Small intestine (tissue), 7 donors: Measurements from ENCODE around the gene C14orf132. TPM values are rescaled to one million over a fixed set of nuclear protein-coding genes. Genes with fewer than 3 reads are reported as not detected.

Experiments used
- DNase-seq, 2 donors: peaks; one replicate each; pipeline versions ENCODE4 v3.0.0 to v3.0.0-alpha.2; 2013
- FAIRE-seq: peaks from 2 replicates; lab custom pipeline; 2012; peaks lifted over from hg19 to GRCh38; lab: Jason Lieb, UNC
- H3K27ac ChIP-seq, 3 donors: one replicate each; pipeline ENCODE4 v1.5.1; 2013; ENCODE audit warnings: low read length in 2 of 3, mild to moderate bottlenecking in 2 of 3, control low read depth in 1 of 3, inconsistent platforms in 1 of 3, low read depth in 1 of 3, moderate library complexity in 1 of 3
- H3K27me3 ChIP-seq, 3 donors: one replicate each; pipeline ENCODE4 v1.6.1; 2013; ENCODE audit warnings: low read length in 3 of 3, inconsistent platforms in 1 of 3; ENCODE audit not compliant: control insufficient read depth in 3 of 3, insufficient read depth in 3 of 3
- H3K36me3 ChIP-seq, 3 donors: one replicate each; pipeline ENCODE4 v1.6.1; 2013; ENCODE audit warnings: low read length in 3 of 3, inconsistent platforms in 1 of 3, low read depth in 1 of 3, mild to moderate bottlenecking in 1 of 3, moderate library complexity in 1 of 3; ENCODE audit not compliant: control insufficient read depth in 3 of 3, insufficient read depth in 2 of 3
- H3K4me1 ChIP-seq, 3 donors: one replicate each; pipeline ENCODE4 v1.6.1; 2013; ENCODE audit warnings: low read length in 2 of 3, inconsistent platforms in 1 of 3, low read depth in 1 of 3, mild to moderate bottlenecking in 1 of 3, moderate library complexity in 1 of 3; ENCODE audit not compliant: control insufficient read depth in 3 of 3, insufficient read depth in 2 of 3
- H3K4me3 ChIP-seq, 3 donors: one replicate each; pipeline ENCODE4 v1.5.1; 2013; ENCODE audit warnings: low read length in 3 of 3, control low read depth in 1 of 3, inconsistent platforms in 1 of 3, low read depth in 1 of 3, mild to moderate bottlenecking in 1 of 3, moderate library complexity in 1 of 3
- H3K9me3 ChIP-seq, 2 donors: one replicate each; pipeline ENCODE4 v1.6.1; 2013; ENCODE audit warnings: low read depth in 1 of 2, low read length in 1 of 2; ENCODE audit not compliant: control insufficient read depth in 2 of 2, insufficient read depth in 1 of 2
- WGBS, 3 donors: extraction: QIAGEN DNeasy Blood & Tissue Kit; methylation state at CpG; one replicate each; pipeline ENCODE4 v1.1.7; 2013; 5-methylcytosine and 5-hydroxymethylcytosine counted together
- polyA plus RNA-seq, 4 donors: library from polyadenylated mRNA; stranded (reverse) in 3 of 4; unstranded in 1 of 4; fragments of 200-250 nt in 3 of 4; fragments of 120-200 nt in 1 of 4; gene quantifications; one replicate each; pipeline versions ENCODE4 v1.2.1 to v1.2.3, GENCODE V29; 2013
- donor health status: healthy with polysubstance abuse.
- donor health status: control.
- donor health status: control.
- donor health status: Bipolar disorder and iron deficiency.
- donor health status: healthy.

C14orf132 gene
- polyA plus RNA-seq, 4 donors: 0.45 to 10.1 (median 3.9) TPM

- no peaks in the 10 kb centered on the region for H3K36me3 ChIP-seq
- WGBS, 3 donors: 41 to 50% (median 49%) methylated on average over 4 of the region's 4 CpGs
- no peaks in the 10 kb centered on the region for H3K27me3 ChIP-seq
- DNase-seq (no peak), FAIRE-seq (no peak)
- H3K4me3 ChIP-seq: no peak overlapping the region
- no peak overlapping the region for H3K27ac ChIP-seq
- H3K4me1 ChIP-seq: no peaks in the 10 kb centered on the region
- H3K9me3 ChIP-seq: peaks cover 2 to 23% of the 10 kb centered on the region in 2 donors
Observed at GRCh38 chr14:96136371-96137005, 97.3 kb downstream of the C14orf132 start.

GRCh38 chr14:96138241-96138640, 99.1 kb downstream of the C14orf132 start:
- Histone ChIP-seq H3K4me3 (no peak overlapping the region), H3K27me3 (no peaks in the 10 kb centered on the region), H3K4me1 (no peaks in the 10 kb centered on the region), H3K27ac (no peak overlapping the region), H3K9me3 (peaks cover 2 to 23% of the 10 kb centered on the region in 2 donors), H3K36me3 (no peaks in the 10 kb centered on the region)
- FAIRE-seq: no peak
- WGBS, 3 donors: 91 to 100% (median 93%) methylated on average over 1 of the region's 1 CpG
- no peak for DNase-seq

DNA sequence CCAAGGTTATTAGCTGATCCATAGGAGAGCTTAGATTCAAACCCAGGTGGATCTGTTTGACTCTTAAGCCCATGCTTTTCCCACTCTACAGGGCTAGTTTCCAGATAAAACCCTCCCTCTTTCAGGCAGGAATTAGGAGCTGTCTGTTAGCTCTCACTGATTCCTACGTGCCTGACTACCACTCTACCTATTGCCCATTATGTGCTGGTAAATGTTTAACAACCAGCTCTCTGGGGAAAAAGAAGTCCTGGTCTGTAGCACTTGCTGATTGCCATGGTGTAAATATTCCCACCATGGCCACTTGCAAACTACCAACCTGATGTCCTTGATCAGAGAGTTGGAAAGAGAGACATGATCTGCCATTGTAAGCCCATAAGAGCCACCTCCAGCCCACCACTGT, 100.0 kb downstream of the C14orf132 start:
- H3K4me3 ChIP-seq: no peak overlapping the region
- WGBS, 3 donors: 16 to 52% (median 31%) methylated on average over 1 of the region's 1 CpG
- no peak overlapping the region for H3K27ac ChIP-seq
- no peaks in the 10 kb centered on the region for H3K36me3 ChIP-seq
- H3K4me1 ChIP-seq: no peaks in the 10 kb centered on the region
- H3K27me3 ChIP-seq: no peaks in the 10 kb centered on the region
- FAIRE-seq (no peak), DNase-seq (no peak)
- H3K9me3 ChIP-seq: peaks cover 2 to 23% of the 10 kb centered on the region in 2 donors

GRCh38 chr14:96139879-96140278, 100.7 kb downstream of the C14orf132 start:
- Histone ChIP-seq H3K27me3 (no peaks in the 10 kb centered on the region), H3K4me3 (no peak overlapping the region), H3K36me3 (no peaks in the 10 kb centered on the region), H3K9me3 (peaks cover 2 to 23% of the 10 kb centered on the region in 2 donors), H3K27ac (no peak overlapping the region), H3K4me1 (no peaks in the 10 kb centered on the region)
- FAIRE-seq (no peak), DNase-seq (no peak)
- 74 to 88% (median 86%) methylated on average over 2 of the region's 2 CpGs for WGBS, 3 donors

DNA sequence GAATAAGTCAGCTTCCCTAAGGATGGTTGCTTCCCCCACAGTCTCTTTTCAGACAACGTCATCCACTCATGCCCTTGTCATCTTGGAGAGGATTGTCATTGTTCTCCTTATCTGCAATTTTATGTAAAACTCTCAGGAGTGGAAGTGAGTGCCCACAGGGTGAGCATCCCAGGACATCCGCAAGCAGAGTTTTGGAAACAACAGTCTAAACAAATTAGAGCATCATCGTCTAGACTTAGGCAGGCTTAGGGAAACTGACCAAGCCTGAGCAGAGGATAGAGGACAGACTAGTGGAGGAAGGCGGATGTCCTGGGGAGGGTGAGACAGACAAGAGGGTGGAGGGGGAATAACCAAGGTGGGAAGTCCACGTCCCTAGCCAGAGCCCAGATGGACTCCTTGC, 101.8 kb downstream of the C14orf132 start:
- no peaks in the 10 kb centered on the region for H3K27me3 ChIP-seq
- H3K27ac ChIP-seq: no peak overlapping the region
- 69 to 78% (median 76%) methylated on average over 5 of the region's 5 CpGs for WGBS, 3 donors
- DNase-seq (no peak), FAIRE-seq (no peak)
- peaks cover 2 to 23% of the 10 kb centered on the region in 2 donors for H3K9me3 ChIP-seq
- H3K4me1 ChIP-seq: no peaks in the 10 kb centered on the region
- no peak overlapping the region for H3K4me3 ChIP-seq
- H3K36me3 ChIP-seq: no peaks in the 10 kb centered on the region

Other genes with a start within 250 kb of the C14orf132 start
- 1 to 10 TPM in 1 of 4 donors, under 1 TPM in 1, not detected in 2; 0.18 to 2.0 TPM for gene TUNAR, start 162.5 kb upstream of the C14orf132 start, polyA plus RNA-seq
- gene BDKRB2, start 165.5 kb downstream of the C14orf132 start, polyA plus RNA-seq: 1 to 10 TPM; 1.3 to 8.2 (median 5.9) TPM
- gene BDKRB1, start 216.8 kb downstream of the C14orf132 start, polyA plus RNA-seq: 1 to 10 TPM; 1.1 to 4.3 (median 1.7) TPM